ENCODE results near the gene FUCA2.
"Not testable (repeated sequence)": the region's sequence is repeated elsewhere in the genome, so short reads cannot be mapped to it uniquely, and the experiment has no call there.

FUCA2 gene

GRCh38 chr6:143536461-143536865 is 24.9 kb upstream of the FUCA2 start:
- DNase-seq (ENCODE audit: low spot score): no peak

GRCh38 chr6:143535189-143535614 is 23.7 kb upstream of the FUCA2 start:
- no peak for DNase-seq (ENCODE audit: low spot score)

- no peak for DNase-seq (ENCODE audit: low spot score)
Observed at GRCh38 chr6:143531720-143532499, 20.4 kb upstream of the FUCA2 start.

- DNase-seq (ENCODE audit: low spot score): peak; percentile 15
Observed at GRCh38 chr6:143529095-143529494, 17.6 kb upstream of the FUCA2 start.

GRCh38 chr6:143528164-143528811 is 16.8 kb upstream of the FUCA2 start:
- DNase-seq (ENCODE audit: low spot score): no peak

GRCh38 chr6:143527677-143528076 is 16.2 kb upstream of the FUCA2 start:
- no peak for DNase-seq (ENCODE audit: low spot score)

GRCh38 chr6:143525356-143525755 is 13.8 kb upstream of the FUCA2 start:
- DNase-seq (ENCODE audit: low spot score): no peak

GRCh38 chr6:143522039-143522600 is 10.6 kb upstream of the FUCA2 start:
- DNase-seq (ENCODE audit: low spot score): no peak

- no peak for DNase-seq (ENCODE audit: low spot score)
Observed at GRCh38 chr6:143517447-143517773, 5.9 kb upstream of the FUCA2 start.

GRCh38 chr6:143516690-143517446 is 5.3 kb upstream of the FUCA2 start:
- no peak for DNase-seq (ENCODE audit: low spot score)

GRCh38 chr6:143515766-143516355 is 4.3 kb upstream of the FUCA2 start:
- DNase-seq (ENCODE audit: low spot score): no peak

GRCh38 chr6:143515061-143515760 is 3.7 kb upstream of the FUCA2 start:
- DNase-seq (ENCODE audit: low spot score): peak; percentile 46

- DNase-seq (ENCODE audit: low spot score): peak; percentile 33
Observed at GRCh38 chr6:143513410-143513809, 1.9 kb upstream of the FUCA2 start.

GRCh38 chr6:143510326-143510725 is 1.2 kb downstream of the FUCA2 start:
- not testable (repeated sequence) for DNase-seq (ENCODE audit: low spot score)

GRCh38 chr6:143507358-143508145 is 4.0 kb downstream of the FUCA2 start:
- no peak for DNase-seq (ENCODE audit: low spot score)

- no peak for DNase-seq (ENCODE audit: low spot score)
Observed at GRCh38 chr6:143506620-143507019, 4.9 kb downstream of the FUCA2 start.

- no peak for DNase-seq (ENCODE audit: low spot score)
Observed at GRCh38 chr6:143506199-143506598, 5.3 kb downstream of the FUCA2 start.

GRCh38 chr6:143505537-143505936 is 6.0 kb downstream of the FUCA2 start:
- DNase-seq (ENCODE audit: low spot score): no peak

- no peak for DNase-seq (ENCODE audit: low spot score)
Observed at GRCh38 chr6:143505111-143505510, 6.4 kb downstream of the FUCA2 start.

- no peak for DNase-seq (ENCODE audit: low spot score)
Observed at GRCh38 chr6:143504369-143504768, 7.2 kb downstream of the FUCA2 start.

GRCh38 chr6:143501851-143502250 is 9.7 kb downstream of the FUCA2 start:
- DNase-seq (ENCODE audit: low spot score): no peak

Data from GM03348 (cell line).